GM19238 (cell line): ENCODE results near the gene SGTA.
"Not testable (repeated sequence)": the region's sequence is repeated elsewhere in the genome, so short reads cannot be mapped to it uniquely, and the experiment has no call there.

Experiments used
- DNase-seq: peaks from one replicate; pipeline ENCODE4 v3.0.0; 2011; ENCODE audit warnings: low spot score; ENCODE audit not compliant: insufficient read length

The SGTA gene

DNA sequence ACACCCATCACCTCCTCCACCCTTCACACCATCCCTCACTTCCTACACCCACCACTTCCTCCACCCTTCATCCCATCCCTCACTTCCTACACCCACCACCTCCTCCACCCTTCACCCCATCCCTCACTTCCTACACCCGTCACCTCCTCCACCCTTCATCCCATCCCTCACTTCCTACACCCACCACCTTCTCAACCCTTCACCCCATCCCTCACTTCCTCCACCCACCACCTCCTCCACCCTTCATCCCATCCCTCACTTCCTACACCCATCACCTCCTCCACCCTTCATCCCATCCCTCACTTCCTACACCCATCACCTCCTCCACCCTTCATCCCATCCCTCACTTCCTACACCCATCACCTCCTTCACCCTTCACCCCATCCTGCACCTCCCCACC lies 69.0 kb downstream of the SGTA start:
- not testable (repeated sequence) for DNase-seq

DNA sequence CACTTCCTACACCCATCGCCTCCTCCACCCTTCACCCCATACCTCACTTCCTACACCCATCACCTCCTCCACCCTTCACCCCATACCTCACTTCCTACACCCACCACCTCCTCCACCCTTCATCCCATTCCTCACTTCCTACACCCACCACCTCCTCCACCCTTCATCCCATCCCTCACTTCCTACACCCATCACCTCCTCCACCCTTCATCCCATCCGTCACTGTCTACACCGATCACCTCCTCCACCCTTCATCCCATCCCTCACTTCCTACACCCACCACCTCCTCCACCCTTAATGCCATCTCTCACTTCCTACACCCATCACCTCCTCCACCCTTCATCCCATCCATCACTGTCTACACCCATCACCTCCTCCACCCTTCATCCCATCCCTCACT lies 69.9 kb downstream of the SGTA start:
- DNase-seq: not testable (repeated sequence)

- no peak for DNase-seq
Measured at GRCh38 chr19:2711875-2712205, 71.2 kb downstream of the SGTA start.

- no peak for DNase-seq
Measured at GRCh38 chr19:2711172-2711874, 71.8 kb downstream of the SGTA start.

- DNase-seq: no peak
Measured at GRCh38 chr19:2706251-2706650, 76.8 kb downstream of the SGTA start.
